Cardiac fibroblast (primary cell): ENCODE measurements around the gene KANSL1.

ENCODE experiments used
- DNase-seq, 2 donors: peaks; one replicate each; pipeline versions ENCODE4 v3.0.0 to v3.0.0-alpha.2; 2010; ENCODE audit warnings: low read depth in 2 of 2
- H3K4me3 ChIP-seq, 2 donors: replicated peaks in 1 of 2; 1 replicate in 1 of 2; 2 replicates in 1 of 2; pipeline ENCODE4 v1.5.1; 2011; ENCODE audit warnings: low read depth in 2 of 2, low read length in 2 of 2, mild to moderate bottlenecking in 2 of 2, moderate library complexity in 1 of 2
- CTCF ChIP-seq: IDR thresholded peaks from one replicate; pipeline ENCODE4 v1.5.1; 2011; ENCODE audit warnings: low read depth, mild to moderate bottlenecking, low read length, inconsistent platforms

The KANSL1 gene

DNA sequence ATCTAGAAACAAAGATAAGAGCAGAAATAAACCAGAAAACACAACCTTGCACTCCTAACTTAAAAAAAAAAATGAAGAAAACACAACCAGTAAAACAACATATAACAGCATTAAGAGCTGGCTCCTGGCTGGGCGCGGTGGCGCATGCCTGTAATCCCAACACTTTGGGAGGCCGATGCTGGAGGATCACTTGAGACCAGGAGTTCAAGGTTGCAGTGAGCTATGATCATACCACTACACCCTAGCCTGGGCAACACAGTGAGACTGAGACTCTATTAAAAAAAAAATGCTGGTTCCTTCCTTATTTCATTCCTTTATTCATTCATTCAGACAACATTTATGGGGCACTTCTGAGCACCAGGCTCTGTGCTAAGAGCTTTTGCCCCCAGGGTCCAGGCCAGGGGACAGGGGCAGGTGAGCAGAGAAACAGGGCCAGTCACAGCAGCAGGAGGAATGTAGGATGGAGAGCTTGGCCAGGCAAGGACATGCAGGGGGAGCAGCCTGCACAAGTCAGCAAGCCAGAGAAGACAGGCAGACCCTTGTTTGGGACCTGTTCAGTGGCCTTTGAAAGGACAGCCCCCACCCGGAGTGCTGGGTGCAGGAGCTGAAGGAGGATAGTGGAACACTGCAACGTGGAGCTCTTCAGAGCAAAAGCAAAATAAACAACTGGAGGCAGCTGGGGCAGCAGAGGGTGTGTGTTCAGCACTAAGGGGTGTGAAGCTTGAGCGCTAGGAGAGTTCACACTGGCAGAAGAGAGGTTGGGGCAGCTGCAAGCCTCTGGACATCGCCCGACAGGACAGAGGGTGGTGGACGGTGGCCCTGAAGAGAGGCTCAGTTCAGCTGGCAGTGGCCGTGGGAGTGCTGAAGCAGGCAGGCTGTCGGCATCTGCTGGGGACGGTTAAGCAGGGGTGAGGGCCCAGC lies 191.6 kb downstream of the KANSL1 start:
- no peak for TF ChIP-seq CTCF
- H3K4me3 ChIP-seq = no peak overlapping the region
- no peak for DNase-seq

- DNase-seq = no peak
- no peak overlapping the region for H3K4me3 ChIP-seq
- no peak for TF ChIP-seq CTCF
Observed at GRCh38 chr17:46000757-46001156, 192.5 kb downstream of the KANSL1 start.

DNA sequence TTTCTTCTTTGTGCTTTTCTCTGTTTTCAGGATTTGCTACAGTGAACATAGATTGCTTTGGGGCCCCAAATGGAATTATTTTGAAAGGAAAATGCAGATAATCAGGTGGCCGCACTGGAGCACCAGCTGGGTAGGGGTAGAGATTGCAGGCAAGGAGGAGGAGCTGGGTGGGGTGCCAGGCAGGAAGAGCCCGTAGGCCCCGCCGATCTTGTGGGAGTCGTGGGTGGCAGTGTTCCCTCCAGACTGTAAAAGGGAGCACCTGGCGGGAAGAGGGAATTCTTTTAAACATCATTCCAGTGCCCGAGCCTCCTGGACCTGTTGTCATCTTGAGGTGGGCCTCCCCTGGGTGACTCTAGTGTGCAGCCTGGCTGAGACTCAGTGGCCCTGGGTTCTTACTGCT lies 192.9 kb downstream of the KANSL1 start:
- TF ChIP-seq CTCF = no peak
- H3K4me3 ChIP-seq = no peak overlapping the region
- no peak for DNase-seq

GRCh38 chr17:45999900-46000290 lies 193.3 kb downstream of the KANSL1 start:
- no peak overlapping the region for H3K4me3 ChIP-seq
- TF ChIP-seq CTCF = no peak
- DNase-seq = no peak

GRCh38 chr17:45998987-45999899 lies 194.0 kb downstream of the KANSL1 start, which contains the start of gene STH:
Gene STH, plus strand, starts transcription at chr17:45999250. Its CDS starts 30 bp downstream, at chr17:45999280.
- DNase-seq = no peak
- no peak within 1 kb of the TSS for H3K4me3 ChIP-seq
- no peak for TF ChIP-seq CTCF

GRCh38 chr17:45997624-45998023 lies 195.6 kb downstream of the KANSL1 start:
- no peak for TF ChIP-seq CTCF
- DNase-seq = peak; percentile 27 to 68
- no peak overlapping the region for H3K4me3 ChIP-seq
